Gastroesophageal sphincter (tissue), 3 donors: Measurements from ENCODE around the gene PPL.
"Not testable (repeated sequence)": the region's sequence is repeated elsewhere in the genome, so short reads cannot be mapped to it uniquely, and the experiment has no call there.

Experiments used
- CTCF ChIP-seq, 4 experiments: fragments of 200-600 bp in 2 of 4; fragments of 450-650 bp in 2 of 4; sonication (generic) in 1 of 4; IDR thresholded peaks; one replicate each; pipeline ENCODE4 v1.5.1; 2017 to 2019; ENCODE audit warnings: antibody characterized with exemption in 4 of 4, mild to moderate bottlenecking in 2 of 4, moderate library complexity in 2 of 4
- EP300 ChIP-seq: sonication (generic); formaldehyde crosslinking; IDR thresholded peaks from one replicate; pipeline ENCODE4 v1.6.1; 2017; ENCODE audit warnings: antibody characterized with exemption, mild to moderate bottlenecking
- POLR2A ChIP-seq, 2 donors: fragments of 450-650 bp; IDR thresholded peaks; one replicate each; pipeline ENCODE4 v1.6.1; 2017; ENCODE audit warnings: antibody characterized with exemption in 2 of 2, mild to moderate bottlenecking in 2 of 2, moderate library complexity in 1 of 2
- POLR2AphosphoS5 ChIP-seq: sonication (generic); formaldehyde crosslinking; IDR thresholded peaks from one replicate; pipeline ENCODE4 v1.6.1; 2017; ENCODE audit warnings: antibody characterized with exemption

- not testable (repeated sequence) for TF ChIP-seq EP300; CTCF (IDR thresholded peaks at IDR 0.05); POLR2AphosphoS5; POLR2A (IDR thresholded peaks at IDR 0.05)
Observed at GRCh38 chr16:4896761-4897160, 40.2 kb downstream of the PPL start.
